Stimulated activated CD8-positive, alpha-beta memory T cell treated with anti-CD3 and anti-CD28 coated beads, Interleukin-15, amount 100 ng/mL, for 24 hours (primary cell): Measurements from ENCODE around the gene RPRD1A.
"Not testable (repeated sequence)": the region's sequence is repeated elsewhere in the genome, so short reads cannot be mapped to it uniquely, and the experiment has no call there.

ENCODE experiments used
- DNase-seq: peaks from one replicate; pipeline ENCODE4 v3.0.0-alpha.2; 2020; ENCODE audit warnings: low read depth

The RPRD1A gene

DNA sequence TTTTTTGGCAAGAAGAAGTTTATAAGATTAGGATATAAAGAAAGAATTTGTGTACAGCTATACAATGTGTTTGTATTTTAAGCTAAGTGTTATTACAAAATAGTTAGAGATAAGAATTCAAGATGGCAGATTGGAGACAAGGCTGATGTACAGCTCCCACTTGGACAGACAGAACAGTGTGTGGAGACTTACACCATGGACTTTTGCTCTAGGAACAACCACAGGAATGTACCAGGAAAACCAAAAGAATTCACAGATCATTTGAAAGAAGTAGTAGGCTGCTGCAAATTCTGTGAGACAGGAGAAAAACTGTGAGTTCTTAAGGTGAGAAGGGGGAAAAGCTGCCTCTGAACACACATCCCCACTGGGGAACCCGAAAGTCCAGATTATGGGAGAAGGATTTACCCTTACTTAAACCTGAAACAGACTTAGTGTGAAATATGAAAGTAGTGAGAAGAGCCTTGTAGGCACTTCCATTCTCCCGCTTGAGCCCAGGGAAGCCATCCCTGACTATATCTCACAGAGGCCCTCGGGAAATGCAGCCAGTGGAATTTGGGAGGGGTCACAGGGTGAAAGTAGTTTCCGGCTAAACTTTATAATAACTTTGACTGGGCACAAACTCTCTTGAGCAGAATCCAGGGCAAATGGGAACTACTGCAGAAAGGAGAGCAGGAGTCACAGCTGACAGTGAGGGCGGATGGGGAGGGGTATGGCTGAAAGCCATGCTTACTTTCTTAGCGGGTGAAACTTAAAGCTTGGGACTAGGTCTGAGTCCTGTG lies 11.6 kb upstream of the RPRD1A start:
- no peak for DNase-seq

DNA sequence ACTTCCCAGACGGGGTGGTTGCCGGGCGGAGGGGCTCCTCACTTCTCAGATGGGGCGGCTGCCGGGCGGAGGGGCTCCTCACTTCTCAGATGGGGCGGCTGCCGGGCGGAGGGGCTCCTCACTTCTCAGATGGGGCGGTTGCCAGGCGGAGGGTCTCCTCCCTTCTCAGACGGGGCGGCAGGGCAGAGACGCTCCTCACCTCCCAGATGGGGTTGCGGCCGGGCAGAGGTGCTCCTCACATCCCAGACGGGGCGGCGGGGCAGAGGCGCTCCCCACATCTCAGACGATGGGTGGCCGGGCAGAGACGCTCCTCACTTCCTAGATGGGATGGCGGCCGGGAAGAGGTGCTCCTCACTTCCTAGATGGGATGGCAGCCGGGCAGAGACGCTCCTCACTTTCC lies 10.4 kb upstream of the RPRD1A start:
- not testable (repeated sequence) for DNase-seq

DNA sequence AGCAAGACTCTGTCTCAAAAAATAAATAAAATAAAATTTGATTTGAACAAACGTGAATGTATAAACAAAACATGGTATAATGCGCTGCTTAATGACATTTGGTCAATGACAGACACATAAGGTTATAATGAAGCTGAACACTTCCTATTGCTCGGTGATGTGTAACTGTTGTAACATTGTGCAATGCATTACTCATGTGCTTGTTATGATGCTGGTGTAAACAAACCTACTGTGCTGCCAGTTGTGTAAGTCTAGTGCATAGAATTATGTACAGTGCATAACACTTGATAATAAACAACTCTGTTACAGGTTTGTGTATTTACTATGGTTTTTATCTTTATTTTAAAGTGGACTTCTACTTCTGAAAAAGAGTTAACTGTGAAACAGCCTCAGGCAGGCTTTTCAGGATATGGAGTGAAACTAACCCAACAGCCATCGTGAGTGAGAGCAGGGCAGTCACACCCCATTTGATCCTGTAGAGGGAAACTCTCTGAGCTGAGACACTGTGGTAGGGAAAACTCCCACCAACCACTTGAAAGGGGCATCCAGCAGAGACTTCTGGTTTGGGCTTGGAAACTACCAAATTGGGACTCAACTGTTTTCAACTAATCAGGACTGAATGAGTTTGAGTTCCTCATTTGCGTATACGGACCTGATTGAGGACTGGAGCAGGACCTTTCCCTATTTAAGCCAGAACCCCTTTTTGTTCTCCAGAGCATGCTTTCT lies 8.7 kb upstream of the RPRD1A start:
- no peak for DNase-seq

DNA sequence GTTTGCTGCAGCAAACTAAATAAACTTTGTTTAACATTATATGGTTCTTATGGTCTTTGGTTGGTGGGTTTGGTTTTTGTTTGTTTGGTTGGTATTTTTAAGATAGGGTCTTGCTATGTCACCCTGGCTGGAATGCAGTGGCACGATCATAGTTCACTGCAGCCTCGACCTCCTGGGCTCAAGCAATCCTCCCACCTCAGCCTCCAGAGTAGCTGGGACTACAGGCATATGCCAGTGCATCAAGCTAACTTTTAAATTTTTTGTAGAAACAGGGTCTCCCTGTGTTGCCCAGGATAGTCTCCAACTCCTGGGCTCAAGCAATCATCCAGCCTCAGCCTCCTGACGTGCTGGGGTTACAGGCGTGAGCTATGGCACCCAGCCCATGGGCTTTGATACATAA lies 7.1 kb upstream of the RPRD1A start:
- DNase-seq: no peak

DNA sequence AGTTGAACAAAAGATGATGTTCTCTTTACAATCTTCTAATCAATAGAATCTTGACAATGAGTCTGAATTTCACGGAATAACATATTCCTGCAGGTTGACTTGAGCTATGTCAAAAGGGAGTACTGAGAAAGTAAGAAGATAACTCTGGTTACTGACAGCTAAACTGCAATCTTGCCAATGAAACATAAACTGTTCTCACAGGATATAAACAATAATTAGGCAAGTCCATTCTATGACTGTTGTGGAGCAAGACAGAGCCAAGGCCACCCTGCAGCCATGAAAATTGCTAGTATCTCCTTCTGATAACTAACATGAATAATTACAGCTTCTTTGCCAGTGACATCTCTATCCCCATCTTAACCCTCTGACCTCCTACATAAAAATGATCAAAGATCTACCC lies 6.3 kb upstream of the RPRD1A start:
- DNase-seq: no peak

DNA sequence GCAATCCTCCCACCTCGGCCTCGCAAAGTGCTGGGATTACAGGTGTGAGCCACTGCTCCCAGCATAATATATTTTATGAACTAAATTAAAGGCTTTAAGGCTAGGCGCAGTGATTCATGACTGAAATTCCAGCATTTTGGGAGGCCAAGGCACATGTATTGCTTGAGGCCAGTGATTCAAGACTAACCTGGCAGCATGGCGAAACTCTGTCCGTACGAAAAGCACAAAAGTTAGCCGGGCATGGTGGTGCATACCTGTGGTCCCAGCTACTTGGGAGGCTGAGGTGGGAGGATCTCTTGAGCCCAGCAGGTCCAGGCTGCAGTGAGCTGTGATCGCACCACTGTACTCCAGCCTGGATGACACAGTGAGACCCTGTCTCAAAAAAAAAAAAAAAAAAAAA lies 5.0 kb upstream of the RPRD1A start:
- DNase-seq: not testable (repeated sequence)

DNA sequence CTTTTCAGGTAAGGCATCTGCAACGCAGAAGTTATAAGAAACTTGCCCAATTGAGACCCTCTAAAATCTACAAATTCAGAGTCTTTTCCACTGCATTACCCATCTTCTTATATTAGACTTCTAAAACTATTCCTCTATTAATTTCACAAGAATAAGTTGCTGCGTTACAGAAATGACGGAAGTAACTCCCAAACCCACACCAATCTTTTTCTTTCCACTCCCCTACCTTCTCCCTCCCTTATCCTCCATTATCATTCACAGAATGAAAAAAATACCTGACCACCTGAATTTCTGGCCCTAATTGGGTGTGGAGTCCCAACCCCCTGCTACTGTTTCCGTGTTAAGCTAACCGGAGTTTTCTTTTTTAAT lies 689 bp downstream of the RPRD1A start:
- DNase-seq: no peak

DNA sequence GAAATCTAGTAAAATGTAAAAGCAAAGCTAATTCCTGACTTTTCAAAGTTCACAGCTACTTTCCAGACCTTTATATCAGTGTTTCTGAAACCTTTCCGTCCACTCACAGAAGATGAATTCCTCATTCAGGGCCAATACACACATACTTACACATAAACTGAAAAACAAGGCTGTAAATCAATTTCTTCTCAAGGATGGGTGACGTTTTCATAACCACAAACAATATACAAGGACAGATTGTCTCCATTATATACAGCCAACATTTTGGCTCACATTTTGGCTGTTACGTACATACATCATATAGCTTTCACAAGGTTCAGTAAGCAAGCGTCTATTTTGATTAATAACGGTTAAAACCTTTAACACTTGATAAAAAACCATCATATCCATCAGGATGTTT lies 1.4 kb downstream of the RPRD1A start:
- DNase-seq: no peak

DNA sequence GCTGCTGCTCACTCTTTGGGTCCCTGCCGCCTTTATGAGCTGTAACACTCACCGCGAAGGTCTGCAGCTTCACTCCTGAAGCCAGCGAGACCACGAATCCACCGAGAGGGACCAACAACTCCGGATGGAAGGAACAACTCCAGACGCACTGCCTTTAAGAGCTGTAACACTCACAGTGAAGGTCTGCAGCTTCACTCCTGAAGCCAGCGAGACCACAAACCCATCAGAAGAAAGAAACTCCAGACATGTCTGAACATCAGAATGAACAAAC lies 2.6 kb downstream of the RPRD1A start:
- DNase-seq: not testable (repeated sequence)

DNA sequence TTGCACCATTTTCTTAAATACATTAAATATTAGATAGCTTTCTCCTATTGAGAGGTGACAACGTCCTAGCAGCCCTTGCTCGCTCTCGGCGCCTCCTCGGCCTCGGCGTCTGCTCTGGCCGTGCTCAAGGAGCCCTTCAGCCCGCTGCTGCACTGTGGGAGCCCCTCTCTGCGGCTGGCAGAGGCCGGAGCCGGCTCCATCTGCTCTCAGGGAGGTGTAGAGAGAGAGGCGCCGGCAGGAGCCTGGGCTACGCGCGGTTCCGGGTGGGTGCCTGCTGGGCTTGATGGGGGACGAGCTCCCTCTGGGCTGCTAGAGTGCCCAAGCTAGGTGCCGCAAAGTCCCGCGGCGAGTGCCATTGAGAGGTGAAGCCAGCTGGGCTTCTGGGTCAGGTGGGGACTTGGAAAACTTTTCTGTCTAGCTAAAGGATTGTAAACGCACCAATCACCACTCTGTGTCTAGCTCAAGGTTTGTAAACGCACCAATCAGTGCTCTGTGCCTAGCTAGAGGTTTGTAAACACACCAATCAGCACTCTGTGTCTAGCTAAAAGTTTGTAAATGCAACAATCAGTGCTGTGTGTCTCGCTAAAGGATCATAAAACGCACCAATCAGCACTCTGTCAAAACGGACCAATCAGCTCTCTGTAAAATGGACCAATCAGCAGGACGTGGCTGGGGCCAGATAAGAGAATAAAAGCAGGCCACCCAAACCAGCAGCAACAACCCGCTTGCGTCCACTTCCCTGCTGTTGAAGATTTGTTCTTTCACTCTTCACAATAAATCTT lies 3.1 kb downstream of the RPRD1A start:
- no peak for DNase-seq

DNA sequence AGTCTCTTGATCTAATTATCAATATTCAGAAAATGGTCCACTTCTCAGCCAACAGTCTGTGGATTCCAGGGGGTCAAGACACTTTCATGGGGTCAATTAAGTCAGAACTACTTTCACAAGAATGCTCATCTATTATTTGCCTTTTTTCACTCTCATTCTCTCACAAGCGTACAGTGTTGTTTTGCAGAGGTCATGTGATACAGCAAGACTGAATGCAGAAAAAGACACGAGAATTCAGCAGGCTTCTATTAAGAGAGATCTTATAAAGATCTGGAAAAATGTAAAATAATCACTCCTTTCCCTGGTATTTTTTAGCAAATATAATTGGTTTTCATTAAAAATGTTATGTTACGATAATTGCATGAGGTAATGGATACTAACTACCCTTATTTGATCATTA lies 8.7 kb downstream of the RPRD1A start:
- DNase-seq: no peak

DNA sequence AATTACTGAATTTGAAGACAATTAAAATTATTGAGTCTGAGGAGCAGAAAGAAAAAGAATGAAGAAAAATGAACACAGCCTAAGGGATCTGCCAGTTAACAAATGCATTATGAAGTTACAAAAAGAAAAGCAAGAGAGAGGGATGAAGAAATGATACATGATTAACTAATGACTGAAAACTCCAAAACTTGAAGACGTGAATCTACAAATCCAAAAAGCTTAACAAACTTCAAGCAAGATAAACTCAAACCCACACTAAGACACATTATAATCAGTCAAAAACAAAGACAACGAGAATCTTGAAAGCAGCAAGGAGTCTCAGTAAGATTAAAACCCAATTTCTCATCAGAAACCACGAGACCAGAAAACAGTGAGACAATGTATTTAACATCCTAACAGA lies 15.6 kb downstream of the RPRD1A start:
- no peak for DNase-seq

DNA sequence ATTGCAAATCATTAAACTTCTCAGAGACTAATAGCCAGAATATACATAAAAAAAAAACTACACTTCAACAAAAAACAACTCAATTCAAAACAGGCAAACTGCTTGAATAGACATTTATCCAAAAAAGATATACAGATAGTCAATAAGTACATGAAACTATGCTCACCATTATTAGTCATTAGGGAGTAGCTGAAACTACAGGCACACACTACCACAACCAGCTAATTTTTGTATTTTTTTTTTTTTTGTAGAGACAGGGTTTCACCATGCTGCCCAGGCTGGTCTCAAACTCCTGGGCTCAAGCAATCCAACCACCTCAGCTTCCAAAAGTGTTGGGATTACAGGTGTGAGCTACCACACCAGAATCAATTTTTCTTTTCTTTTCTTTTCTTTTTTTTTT lies 16.9 kb downstream of the RPRD1A start:
- DNase-seq: no peak

DNA sequence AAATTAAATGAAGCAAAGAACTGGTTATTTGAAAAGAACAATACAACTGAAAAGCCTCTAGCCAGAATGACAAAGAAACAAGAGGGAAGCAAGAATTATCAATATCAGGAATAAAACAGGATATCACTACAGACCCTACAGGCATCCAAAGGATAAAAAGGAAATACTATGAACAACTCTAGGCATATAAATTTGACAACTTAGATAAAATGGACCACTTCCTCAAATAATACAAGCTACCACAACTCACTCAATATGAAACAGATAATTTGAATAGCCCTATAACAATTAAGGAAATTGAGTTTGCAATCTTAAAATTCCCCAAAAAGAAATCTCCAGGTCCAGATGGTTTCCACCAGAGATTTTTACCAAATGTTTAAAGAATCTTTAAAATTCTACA lies 19.8 kb downstream of the RPRD1A start:
- DNase-seq: no peak

DNA sequence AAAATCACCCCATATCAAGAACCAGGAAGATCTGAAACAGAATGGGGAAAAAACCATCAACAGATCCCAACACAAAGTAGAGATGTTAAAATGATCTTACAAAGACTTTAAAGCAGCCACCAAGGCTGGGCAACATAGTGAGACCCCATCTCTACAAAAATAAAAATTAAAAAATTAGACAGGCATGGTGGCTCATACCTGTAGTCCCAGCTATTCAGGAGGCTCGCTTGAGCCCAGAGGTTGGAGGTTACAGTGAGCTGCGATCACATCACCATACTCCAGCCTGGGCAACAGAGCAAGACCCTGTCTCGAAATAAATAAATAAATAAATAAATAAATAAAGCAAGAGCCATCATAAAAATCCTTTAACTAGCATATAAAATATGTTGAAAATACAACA lies 20.5 kb downstream of the RPRD1A start:
- no peak for DNase-seq

DNA sequence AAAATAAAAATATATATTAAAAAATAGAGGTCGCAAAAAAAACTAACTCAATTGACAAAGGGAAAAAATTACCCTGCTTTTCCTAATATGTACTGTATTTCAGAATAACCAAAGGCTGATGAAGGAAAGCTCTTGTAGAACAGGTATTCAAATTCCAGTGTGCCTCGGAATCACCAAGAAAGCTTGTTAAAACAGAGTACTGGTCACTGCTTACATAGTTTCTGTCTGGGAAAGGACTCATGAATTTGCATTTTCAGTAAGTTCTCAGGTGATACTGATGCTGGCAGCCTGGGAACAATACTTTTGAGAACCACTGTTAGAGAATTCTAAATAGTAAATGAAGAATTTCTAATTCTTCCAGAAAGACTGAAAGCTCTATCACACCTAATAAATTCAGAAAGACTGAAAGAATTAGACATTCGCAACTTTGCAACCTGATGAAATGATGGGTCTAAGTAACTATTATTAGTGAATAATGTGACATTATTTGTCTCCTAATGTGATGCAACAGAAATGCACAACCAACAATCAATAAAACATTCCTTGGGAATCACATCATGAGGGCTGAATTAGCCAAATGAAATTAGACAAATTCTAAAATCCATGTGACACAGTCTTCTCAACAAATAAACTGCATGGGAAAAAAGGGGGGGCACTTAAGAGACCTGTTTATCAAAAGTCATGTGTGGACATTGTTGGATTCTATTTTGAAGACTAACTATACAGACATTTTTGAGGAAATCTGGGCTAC lies 21.9 kb downstream of the RPRD1A start:
- DNase-seq: no peak

DNA sequence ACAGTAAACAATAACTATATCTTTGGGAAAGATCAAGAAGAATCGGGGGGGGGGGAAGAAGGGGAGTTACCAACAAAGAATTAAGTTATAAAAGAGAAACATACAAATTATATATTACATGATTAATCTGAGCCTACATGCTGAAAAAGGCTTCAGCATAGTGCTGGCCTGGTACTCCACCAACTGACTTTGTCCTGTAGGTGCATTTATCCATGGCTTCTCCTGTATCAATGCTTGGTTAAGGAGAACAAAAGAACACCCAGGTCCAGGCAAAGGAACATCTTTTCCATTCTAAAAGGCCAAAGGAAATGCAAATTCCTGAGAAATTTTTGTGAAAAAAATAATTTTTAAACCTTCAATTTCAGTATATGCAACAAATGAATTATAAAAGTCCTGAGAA lies 24.2 kb downstream of the RPRD1A start:
- no peak for DNase-seq

DNA sequence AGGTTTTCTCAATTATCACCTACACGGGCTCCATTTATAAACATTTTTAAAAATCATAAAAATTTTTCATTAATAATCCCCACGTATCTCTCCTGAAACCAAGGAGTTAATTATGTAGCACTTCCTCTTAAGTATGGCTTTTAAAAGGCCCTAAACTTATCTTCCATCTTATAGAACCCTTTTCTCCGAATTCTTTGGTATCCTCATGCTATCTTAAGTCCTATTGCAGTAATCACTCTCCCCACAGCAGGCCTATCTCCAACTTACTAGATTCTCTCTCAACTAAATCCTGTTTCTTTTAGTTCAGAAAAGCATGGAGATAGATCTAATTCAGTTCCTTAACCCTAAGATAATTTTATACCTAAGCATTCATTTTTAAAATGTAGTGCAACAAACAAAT lies 26.2 kb downstream of the RPRD1A start:
- no peak for DNase-seq

DNA sequence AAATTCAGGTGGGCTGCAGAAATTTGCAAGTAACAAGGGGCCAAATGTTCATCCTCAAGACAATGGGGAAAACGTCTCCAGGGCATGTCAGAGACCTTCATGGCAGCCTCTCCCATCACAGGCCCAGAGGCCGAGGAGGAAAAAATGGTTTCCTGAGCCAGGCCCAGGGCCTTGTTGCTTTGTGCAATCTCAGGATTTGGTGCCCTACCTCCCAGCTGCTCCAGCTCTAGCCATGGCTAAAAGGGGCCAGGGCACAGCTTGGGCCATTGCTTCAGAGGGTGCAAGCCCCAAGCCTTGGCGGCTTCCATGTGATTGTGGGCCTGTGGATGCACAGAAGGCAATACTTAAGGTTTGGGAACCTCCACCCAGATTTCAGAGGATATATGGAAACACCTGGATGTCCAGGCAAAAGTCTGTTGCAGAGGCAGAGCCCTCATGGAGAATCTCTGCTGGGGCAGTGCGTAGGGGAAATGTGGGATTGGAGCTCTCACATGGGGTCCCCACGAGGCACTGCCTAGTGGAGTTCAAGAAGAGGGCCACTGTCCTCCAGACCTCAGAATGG lies 29.2 kb downstream of the RPRD1A start:
- DNase-seq: no peak

DNA sequence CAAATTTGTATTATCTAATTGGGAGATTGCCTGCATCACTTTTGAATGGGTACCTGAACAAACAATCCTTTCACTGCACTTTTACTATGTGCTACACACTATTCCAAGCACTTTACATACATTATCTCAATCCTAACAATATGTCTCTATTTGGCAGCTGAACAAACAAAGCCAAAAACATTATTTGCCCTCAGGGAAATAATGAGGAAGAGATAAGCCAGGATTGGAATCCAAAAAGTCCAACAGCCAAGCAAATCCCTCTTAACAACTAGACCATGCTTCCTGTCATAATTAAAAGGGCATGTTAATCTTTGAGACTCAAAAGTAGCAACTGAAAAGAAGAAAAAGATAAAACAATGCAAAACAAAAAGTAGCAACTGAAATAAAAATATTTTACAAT lies 32.1 kb downstream of the RPRD1A start:
- no peak for DNase-seq

DNA sequence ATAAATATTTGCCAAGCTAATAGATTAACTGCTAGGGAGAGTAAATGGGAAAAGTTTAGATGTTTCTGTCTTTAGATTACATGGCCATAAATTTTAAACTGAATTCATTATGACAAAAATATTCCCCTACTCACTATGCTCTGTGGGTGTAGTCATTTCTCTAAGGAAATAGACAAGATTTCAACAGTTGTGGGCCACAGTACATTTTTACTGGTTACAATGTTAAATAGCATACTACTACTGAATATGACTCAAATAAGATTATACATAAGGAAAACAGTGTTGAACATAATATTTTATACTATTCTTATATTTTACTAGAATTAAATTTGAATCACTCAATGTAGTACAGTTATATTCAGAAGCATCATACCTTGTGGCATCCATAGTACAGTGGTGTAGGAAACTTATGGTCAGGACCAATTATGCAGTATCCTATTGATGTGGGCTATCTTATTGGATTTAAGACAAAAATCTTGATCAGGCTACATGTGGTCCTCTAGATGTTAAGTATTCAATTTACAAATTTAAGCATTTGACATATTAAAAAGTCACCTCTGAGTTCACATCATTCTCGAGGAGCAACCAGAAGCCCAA lies 33.0 kb downstream of the RPRD1A start:
- no peak for DNase-seq

DNA sequence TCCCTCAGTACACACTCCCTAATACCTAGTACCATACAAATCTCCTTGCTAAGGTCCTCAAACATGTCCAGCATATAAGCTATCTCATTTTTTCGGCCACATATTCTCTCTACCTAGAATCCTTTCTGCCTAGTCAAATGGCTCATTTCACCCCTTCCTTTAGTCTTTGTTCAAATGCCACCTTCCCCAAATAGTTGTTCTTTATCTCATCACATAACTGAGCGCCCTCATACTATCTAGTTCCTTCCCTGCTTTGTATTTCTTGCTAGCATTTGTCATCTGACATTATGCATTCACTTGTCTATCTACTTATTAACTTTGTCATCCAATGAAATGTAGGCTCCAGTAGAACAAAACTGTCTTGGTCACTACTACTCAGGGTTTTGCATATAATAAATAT lies 35.5 kb downstream of the RPRD1A start:
- DNase-seq: no peak
